GM18868 (cell line): ENCODE results near the gene ERN1.

Experiments used
- ATAC-seq: cut with Tn5 transposase; IDR thresholded peaks from one replicate; pipeline ENCODE4 v1.9.1; 2021; ENCODE audit warnings: mild to moderate bottlenecking, moderate library complexity; ENCODE audit not compliant: unreplicated experiment

The ERN1 gene

DNA sequence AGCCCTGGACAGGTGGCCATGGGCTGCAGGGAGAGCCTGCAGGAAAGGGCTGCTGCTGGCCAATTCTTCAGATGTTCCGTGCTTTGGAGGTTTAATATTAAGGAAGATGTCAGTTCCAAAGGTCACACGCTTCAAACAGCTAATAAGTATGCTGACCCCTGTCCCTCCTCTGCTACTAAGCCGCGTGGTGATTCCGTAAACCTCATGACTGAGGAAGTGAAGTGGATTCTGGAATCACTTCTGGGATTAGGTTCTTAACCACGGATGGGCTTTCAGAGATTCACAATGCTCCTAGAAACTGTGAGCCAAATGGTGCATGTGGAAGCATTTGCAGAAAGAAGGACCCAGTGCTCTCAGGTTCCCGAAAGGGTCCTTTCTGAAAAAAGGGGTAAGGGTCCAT is 28.5 kb upstream of the ERN1 start:
- ATAC-seq, result no peak

DNA sequence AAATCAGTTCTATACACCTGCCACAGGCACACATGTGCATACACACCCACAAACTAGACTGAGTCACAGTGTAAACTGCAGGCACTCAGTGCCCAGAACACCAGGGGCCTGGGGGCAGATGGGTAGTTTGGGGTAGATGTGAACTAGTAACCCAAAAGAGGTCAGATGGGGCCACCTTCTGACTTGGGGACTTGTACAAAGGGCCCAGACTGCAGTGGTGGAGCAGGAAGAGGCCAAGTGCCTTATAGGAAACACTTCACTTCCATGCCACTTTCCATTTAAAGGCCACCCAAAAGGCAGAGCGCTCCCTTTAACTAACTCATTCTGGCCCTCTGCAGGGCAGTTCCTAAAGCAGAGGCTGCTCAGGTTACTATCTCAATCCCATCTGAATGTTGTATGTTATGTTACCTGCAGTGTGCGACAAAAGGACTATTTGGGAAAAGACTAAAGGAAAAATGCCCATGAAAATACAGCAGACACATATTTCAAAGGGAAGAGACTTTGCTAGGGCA is 27.8 kb upstream of the ERN1 start:
- ATAC-seq, result no peak

DNA sequence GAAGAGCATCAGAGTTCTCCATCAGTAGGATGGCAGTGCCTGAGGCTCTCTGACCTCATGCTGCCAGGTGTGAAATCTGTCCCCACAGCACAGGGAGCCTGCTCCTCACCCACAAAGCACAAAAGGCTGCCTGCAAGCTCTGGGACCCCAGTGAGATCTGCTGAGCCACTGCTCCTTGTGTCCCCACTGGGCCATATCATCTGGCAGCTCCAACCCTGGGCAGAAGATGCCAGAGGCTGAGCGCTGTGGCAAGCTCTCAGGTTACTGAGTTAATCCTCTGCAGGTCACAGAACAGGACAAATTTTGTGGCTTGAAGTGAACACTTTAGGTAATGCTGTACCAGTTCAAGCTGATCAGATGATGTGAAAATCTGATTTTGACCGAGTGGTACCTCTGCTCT is 26.7 kb upstream of the ERN1 start:
- no peak for ATAC-seq

DNA sequence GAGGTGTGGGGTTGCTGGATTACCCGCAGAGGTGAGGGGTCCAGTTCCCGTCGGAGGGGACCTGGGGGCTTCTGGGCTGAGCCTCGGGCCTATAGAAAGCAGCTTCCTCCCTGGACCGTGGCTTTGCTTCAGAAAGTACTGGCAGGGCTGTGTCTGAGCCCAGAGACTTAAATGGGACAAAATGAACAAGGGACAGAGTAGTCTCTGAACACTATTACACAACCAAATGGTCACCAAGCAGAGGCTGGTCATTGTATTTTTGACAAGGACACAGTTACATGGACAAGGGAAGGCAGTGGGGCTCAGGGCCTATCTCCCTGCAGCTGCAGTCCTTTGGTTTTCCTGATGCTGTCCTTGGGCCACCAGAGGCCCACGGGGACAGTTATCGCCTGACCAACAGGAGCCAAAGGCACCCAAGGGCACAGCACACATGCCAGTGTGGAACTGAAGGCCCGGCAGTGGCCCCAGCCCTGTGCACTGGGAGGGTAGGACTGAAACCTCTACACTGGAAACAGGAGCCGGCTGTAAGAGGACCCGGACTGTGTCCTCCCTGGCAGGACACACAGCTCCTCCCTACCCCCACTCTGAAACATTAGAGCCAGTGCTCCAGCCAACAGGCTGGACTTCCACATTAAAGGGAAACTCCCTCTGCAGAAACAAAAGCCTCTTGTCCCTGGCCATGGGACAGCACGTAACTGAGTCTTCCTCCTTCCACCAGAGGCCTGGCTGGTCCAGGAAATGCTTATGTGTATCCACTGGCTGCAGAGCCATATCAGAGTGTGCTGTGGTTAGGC is 26.0 kb upstream of the ERN1 start:
- ATAC-seq, result no peak

DNA sequence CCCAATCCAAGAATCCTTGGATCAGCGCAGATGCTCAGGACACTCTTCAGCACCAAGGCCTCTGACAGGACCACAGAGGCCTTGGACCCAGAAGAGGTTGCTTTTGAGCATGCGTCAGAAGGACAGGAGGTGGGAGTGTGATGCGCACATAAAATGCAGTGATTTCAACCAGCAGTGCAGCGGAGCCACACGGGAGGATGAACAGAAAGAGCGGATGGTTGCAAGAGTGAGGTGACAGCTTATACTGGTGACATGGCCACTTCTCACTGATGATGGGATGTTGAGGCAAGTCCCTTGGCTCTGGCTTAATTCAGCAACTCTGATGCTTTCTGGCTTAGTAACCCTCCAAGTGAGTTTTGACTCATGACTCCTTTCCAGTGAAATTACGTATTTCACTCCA is 25.2 kb upstream of the ERN1 start:
- no peak for ATAC-seq

DNA sequence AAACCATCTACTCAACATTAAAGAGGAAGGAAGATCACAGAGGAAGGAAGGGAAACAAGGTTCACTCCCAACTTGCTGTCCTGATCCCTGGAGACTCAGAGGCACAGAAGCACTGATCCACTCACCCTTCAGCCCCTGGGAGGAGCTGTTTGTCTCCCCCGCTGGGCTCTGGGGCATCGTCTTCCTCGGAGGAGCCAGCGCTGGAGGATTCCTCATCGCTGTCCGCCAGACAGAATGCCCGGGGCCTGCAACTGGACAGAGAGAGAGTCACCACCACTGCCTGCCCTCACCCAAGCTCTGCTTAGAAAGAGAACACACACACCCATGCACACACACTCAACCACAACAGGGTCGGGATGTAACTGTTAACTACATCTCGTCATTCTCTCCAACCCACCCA is 24.8 kb upstream of the ERN1 start:
- no peak for ATAC-seq

DNA sequence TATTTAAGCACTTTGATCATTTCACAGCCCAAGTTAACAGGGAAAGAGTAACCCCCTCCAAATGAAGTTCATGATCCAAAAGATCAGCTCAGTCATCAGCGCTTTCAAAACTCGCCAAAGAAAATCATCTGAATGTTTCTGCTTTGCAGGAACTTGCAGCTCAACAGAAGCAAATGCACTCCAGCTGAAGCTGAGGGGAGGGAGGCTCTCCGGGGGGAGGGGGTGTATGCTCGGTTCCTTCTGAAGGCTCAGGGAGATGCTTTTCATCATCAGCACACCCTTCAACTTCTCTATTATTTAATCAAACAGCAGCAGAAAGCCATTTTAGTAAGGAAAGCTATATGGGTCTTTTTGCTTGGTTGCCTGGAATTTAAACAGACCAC is 24.4 kb upstream of the ERN1 start:
- no peak for ATAC-seq

DNA sequence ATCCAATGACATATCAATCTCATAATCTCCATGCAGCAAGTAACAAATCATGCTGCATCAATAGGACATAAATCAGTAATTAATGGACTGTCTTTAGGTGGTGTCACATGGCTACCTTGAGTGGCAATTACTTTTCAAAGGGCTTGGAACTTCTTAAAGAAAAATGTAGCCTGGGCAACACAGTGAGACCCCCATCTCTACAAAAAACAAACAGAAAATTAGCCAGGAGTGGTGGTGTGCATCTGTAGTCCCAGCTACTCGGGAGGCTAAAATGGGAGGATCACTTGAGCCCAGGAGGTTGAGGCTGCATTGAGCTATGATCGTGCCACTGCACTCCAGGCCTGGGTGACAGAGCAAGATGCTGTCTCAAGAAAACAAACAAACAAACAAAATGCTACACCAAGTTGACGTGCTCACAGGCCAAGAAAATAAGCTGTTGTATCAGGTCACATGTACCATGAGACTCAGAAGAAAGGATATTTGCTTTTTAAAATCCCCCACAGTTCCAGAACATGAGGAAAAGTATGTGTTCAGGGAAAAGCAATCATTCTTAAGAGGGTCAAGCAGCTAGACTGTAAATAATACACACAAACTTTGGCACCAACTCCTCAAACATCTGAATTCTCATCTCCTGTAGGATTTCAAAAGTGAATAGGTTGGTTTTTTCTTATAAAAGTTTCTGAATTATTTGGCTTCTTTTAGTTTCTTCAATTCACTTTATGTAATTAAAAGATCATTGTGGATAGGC is 23.8 kb upstream of the ERN1 start:
- no peak for ATAC-seq

DNA sequence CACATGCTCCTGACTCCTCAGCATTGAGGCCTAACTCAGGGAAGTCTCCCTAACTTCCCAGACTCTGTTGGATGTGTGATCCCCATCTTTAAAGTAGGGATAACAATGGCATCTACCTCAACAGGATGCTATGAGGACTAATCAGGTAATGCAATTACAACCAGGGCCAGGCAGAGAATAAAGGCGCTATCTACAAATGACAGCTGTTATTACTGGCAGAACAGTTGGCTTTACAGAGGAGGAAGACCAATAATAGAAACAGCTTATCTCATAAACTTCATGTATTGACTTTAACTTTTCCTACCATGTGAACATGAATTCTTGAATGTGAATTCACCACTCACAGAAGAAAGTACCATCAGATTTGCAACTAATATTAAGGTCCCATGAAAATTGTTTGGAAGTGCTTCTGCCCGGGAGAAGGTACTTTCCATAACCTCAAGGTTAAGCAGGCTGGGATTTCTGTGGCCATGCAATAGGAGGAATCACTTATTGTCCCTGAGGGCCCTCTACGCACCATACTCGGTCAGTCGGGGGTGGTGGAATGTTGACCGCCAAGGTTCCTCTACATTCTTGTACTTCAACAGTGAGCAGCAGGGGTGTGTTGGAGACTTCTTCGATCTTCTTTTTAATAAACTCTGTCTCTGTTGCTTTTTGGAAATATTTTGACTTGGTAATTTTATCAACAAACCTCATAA is 22.6 kb upstream of the ERN1 start:
- ATAC-seq, result no peak

DNA sequence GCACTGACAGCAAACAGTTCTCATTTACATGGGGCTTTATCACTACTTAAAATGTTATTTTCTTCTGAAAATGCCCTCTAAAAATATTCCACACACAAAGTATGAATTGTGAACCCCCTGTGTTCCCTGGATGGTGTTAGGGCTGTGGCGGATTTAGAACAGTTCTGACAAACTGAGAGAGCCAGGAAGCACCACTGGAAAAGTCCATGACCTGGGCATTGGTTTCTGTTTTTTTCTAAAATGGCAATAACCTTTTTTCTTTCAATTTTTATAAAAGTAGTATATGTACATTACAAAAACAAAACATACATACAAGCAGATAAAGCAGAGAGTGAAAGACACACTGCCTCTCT is 21.0 kb upstream of the ERN1 start:
- no peak for ATAC-seq

DNA sequence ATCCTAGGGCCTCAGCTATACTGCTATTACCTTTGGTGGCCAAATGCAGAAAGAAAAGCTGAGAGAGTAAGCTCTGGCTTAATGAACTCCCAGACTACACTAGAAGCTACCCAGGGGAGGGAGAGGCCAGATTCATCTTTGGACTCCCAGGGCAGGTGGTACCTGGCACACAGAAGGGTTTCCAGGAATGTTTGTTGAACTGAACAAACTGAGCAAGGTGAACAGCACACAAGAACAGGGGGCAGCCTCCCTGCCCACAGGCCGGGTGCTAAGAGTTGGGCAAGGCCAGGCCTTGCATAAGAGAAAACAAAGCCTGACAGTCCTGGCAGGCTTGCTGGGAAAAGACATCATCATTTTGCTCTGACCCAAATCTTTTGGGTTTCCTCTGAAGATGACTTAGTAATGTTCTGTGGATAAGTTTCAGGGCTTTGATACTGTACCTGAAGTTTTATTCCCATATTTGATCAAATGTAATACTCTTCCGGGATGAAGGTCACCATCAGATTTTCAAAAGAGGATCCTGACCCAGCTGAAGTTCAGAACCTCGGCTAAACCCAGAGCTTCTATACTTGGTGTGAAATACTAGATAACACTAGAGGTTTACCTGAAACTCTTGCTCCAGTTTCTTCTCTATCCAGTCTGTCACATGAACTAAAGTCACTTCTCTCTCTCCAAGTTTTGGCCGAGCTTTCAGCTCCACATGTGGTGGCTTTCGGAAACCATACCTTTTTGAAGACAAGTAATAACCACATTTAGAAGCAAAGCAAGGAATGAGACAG is 20.5 kb upstream of the ERN1 start:
- no peak for ATAC-seq

DNA sequence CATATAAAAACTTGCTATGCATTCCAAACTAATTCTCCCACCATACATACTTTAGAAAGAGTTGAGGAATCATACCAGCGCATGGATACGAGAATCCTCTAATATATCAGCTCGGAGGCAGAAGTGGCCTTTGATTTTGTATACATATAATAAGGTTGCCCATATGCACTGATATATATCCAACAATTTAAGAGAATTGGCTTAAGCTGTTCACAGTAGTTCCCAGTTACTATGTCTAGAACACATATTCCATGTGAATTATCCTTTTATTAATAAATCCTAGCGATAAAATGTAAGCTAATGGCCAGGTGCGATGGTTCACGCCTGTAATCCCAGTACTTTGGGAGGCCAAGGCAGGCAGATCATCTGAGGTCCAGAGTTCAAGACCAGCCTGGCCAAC is 19.3 kb upstream of the ERN1 start:
- ATAC-seq, result no peak

DNA sequence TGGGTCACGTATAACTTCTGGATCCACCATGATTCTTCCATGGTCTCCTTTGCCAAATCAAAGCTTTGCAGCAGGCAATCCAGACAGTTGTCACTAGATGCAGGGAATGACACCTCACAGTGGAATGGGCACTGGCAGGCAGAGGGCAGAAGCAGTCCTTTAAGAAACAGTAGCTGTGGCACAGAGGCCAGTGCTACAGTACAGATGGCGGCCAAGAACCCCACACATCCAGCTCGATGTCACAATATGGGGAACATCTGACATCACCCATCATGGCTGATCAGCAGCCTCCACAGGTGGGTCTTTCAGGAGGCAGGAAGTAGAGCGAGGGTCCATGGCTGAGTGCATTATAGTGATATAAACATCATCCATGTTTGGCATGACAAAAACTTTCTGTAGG is 18.8 kb upstream of the ERN1 start:
- no peak for ATAC-seq

DNA sequence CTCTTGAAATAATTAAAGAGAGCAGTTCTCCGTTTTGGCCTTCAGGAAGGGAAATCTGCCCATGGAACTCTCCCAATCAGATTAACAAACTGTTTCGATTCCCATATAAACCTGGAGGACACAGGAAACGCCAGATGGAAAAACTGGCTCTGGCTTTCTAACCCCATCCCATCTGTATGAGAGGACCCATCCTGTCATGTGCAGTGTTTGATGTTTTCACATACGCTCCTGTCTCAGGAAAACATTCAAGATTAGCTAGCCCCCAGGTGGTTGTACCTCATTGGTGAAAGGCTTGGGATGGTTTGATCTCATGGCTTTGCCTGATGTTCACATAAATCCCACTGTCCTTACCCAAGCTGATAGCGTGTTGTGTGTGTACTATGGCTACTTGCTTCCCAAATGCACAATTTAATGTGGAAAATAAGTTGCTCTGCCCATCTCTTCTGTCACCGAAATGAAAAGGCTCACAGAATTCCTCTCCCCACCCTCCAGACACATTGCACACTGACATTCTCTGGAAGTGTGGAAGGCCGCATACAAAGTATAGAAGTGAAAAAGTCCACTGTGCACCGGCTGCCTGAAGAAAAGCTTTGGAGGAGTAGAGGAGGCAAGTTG is 18.2 kb upstream of the ERN1 start:
- ATAC-seq, result no peak

DNA sequence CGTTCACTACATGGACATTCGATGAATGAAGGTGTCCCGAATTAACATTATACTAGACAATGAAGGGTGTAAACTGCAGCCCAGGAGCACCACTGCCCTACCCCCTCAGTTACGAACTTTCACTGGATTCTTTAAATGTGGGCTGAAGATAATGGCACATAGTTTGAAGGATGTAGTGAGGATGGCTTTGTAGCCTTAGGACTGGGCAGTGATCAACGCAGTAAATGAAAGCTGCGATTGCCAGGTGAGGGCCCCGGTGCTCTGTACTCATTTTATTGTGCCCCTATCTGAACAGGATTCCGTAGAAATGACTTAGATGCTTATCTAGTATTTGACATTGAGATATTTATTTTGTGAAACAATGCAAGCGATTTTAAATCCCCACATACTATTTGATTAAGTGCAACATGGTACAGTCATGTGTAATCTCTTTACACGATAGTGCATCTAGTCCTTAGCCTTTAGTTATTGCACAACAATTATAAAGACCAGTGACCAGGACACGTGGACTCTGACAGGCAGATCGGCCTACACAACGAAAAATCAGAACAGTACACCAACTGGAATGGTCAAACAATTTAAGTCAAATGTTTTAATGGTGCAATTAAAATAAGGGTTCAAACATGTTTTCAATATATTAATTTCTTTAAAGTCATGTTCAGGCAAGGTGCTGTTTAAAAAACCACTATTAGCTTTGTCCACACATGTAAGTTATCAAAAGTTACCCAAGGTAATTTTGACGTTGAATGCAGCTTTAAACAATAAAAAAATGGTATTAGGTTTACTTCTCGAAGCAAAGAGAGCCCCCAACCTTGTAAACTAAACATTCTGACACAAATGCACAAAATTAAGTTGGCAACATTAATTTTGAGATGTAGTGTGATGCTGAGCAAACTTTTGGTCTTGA is 17.4 kb upstream of the ERN1 start:
- no peak for ATAC-seq

DNA sequence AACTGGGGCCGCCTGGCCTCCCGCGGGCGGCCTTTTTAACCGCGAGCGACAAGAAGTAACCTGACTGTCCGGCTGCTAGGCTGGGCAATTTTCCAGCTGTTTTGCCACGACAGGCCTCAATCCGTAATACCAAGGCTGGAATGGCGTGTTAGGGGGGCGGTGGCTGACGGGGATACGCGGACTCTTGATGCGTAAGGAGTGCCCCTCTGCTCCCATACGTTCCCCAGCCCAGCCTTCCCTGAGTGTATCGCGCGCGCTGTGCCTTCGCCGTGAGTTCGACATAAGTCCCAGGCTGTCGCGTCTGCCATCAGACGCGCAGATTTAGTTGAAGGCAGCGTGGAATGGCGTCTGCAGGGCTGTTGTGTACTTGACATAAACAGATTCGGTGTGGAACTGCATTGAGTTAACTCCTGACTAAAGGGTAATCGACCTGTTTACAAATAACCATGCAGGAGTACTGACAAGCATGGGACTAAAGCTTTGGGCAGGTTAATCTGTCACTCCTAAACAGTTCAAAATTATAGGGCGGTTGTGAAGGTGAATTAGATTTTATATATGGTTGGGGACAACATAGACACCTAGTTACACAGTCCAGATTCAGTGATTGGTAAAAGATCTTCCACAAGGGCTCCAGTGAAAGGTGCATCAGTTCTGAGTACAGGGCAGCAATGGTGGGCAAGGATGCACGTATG is 16.6 kb upstream of the ERN1 start:
- no peak for ATAC-seq

DNA sequence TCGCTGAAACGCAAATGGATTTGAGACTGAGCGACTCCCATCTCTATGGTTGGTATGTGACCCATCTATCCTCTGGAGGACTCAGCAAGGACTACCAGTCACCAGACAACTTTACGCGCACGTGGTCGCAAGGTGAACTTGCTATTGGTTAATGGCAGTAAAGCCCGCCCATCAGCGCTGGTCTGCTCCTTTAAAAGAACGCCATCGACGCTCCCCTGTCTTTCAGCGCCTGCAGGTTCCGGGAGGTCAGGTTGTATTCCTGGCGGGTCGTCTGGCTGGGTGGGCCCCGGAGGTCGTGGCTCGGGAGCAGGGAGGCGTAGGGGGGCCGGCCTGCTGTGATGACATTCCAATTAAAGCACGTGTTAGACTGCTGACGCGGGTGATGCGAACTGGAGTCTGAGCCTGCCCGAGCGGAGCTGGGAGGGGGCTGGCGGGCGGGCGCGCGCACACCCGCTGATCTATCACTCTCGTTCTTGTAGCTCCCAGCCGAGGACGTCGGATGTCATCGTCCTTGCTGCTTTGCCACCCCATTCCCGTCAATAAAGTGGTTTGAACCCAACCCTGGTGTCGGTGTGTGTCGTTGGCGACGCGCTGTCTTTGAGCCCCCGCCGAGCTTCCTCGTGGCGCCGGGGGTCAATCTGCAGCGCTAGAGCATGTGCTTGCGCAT is 15.9 kb upstream of the ERN1 start:
- ATAC-seq, result peak; percentile 95

DNA sequence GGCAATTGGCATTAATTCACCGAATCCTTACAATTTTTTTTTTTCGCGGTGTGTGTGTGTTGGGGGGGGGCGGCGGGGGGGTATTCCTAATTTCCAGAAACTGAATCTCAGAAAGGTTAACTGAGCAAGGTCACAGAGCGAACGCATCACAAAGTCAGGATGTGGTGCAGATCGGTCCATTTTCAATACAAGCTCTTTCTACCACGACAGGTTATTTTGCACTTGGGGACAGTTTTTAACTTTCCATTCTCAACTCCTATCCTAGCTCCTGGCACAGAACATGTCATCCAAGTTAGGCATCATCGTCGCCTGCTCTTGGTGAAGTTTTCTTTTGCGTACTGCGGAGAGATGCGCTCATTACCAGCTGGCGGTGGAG is 15.4 kb upstream of the ERN1 start:
- no peak for ATAC-seq

DNA sequence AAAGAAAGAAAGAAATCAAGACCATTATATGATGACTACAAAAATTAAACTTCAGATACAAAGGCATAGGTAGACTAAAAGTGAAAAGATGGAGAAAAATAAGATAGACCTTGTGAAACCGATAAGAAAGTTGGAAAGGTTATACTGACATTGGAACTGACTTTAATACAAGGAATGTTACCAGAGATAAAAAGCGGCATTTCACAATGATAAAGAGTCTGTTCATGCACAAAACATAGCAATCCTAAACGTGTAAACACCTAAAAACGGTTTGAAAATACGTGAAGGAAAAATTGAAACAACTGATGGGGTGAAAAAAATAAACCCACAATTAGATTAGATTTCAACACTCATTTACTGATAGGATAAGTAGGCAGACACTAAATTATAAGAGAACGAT is 9.6 kb upstream of the ERN1 start:
- ATAC-seq, result no peak
